Liver (tissue), 9 donors: ENCODE data around the gene NAA80. TPM values are rescaled to one million over a fixed set of nuclear protein-coding genes. Genes with fewer than 3 reads are reported as not detected.

ENCODE experiments used
- DNase-seq: peaks from one replicate; pipeline ENCODE4 v3.0.0-alpha.2; 2017; ENCODE audit warnings: low spot score
- H3K27ac ChIP-seq, 2 donors: one replicate each; pipeline ENCODE4 v1.7.0; 2013; ENCODE audit warnings: inconsistent platforms in 2 of 2, low read length in 2 of 2, control low read depth in 1 of 2, low read depth in 1 of 2, mild to moderate bottlenecking in 1 of 2
- H3K27me3 ChIP-seq, 4 donors: one replicate each; pipeline versions ENCODE4 v1.6.1 to v1.7.0; 2013; ENCODE audit warnings: low read length in 3 of 4, inconsistent platforms in 1 of 4, mild to moderate bottlenecking in 1 of 4, moderate library complexity in 1 of 4; ENCODE audit not compliant: control insufficient read depth in 4 of 4, insufficient read depth in 4 of 4
- H3K36me3 ChIP-seq, 4 donors: one replicate each; pipeline versions ENCODE4 v1.6.1 to v1.7.0; 2013; ENCODE audit warnings: low read length in 3 of 4, mild to moderate bottlenecking in 3 of 4, low read depth in 1 of 4, moderate library complexity in 1 of 4; ENCODE audit not compliant: control insufficient read depth in 4 of 4, insufficient read depth in 3 of 4
- H3K4me1 ChIP-seq, 4 donors: one replicate each; pipeline versions ENCODE4 v1.6.1 to v1.7.0; 2013; ENCODE audit warnings: low read length in 3 of 4, mild to moderate bottlenecking in 3 of 4, moderate library complexity in 1 of 4; ENCODE audit not compliant: control insufficient read depth in 4 of 4, insufficient read depth in 4 of 4
- H3K4me3 ChIP-seq, 3 donors: one replicate each; pipeline versions ENCODE4 v1.6.1 to v1.7.0; 2013; ENCODE audit warnings: low read length in 3 of 3, control low read depth in 1 of 3, low read depth in 1 of 3, mild to moderate bottlenecking in 1 of 3
- H3K9ac ChIP-seq, 2 donors: one replicate each; pipeline ENCODE4 v1.7.0; 2013; ENCODE audit warnings: low read length in 2 of 2, mild to moderate bottlenecking in 2 of 2, moderate library complexity in 2 of 2, control low read depth in 1 of 2, low read depth in 1 of 2
- H3K9me3 ChIP-seq, 4 donors: one replicate each; pipeline versions ENCODE4 v1.6.1 to v1.7.0; 2013; ENCODE audit warnings: low read length in 3 of 4; ENCODE audit not compliant: control insufficient read depth in 4 of 4
- ATF3 ChIP-seq: IDR thresholded peaks from 2 replicates; pipeline ENCODE4 v1.6.1; 2016; ENCODE audit warnings: antibody characterized with exemption
- EGR1 ChIP-seq, 2 donors: IDR thresholded peaks; 2 replicates each; pipeline ENCODE4 v1.6.1; 2016 to 2018; ENCODE audit warnings: antibody characterized with exemption in 2 of 2, low read depth in 2 of 2
- FOXA2 ChIP-seq: IDR thresholded peaks from 2 replicates; pipeline ENCODE4 v1.6.1; 2016; ENCODE audit warnings: antibody characterized with exemption
- GABPA ChIP-seq, 2 donors: IDR thresholded peaks in 1 of 2; conservative IDR thresholded peaks in 1 of 2; 2 replicates each; pipeline ENCODE4 v1.6.1; 2016; ENCODE audit warnings: antibody characterized with exemption in 2 of 2, mild to moderate bottlenecking in 1 of 2, moderate library complexity in 1 of 2
- HNF4A ChIP-seq, 2 donors: conservative IDR thresholded peaks; 2 replicates each; pipeline ENCODE4 v1.6.1; 2016; ENCODE audit warnings: antibody characterized with exemption in 2 of 2, mild to moderate bottlenecking in 2 of 2
- HNF4G ChIP-seq: IDR thresholded peaks from 2 replicates; pipeline ENCODE4 v1.6.1; 2016; ENCODE audit warnings: antibody characterized with exemption
- TAF1 ChIP-seq: conservative IDR thresholded peaks from 2 replicates; pipeline ENCODE4 v1.6.1; 2016; ENCODE audit warnings: antibody characterized with exemption, mild to moderate bottlenecking
- YY1 ChIP-seq: IDR thresholded peaks from 2 replicates; pipeline ENCODE4 v1.6.1; 2016; ENCODE audit warnings: antibody characterized with exemption, mild to moderate bottlenecking
- WGBS: extraction: QIAGEN DNeasy Blood & Tissue Kit; methylation state at CpG from one replicate; pipeline ENCODE4 v1.1.7; 2013; 5-methylcytosine and 5-hydroxymethylcytosine counted together
- polyA plus RNA-seq, 2 donors: library from polyadenylated mRNA; stranded (reverse) in 1 of 2; unstranded in 1 of 2; fragments of 200-250 nt in 1 of 2; fragments of >200 nt in 1 of 2; fragmentation: Nextera tagmentation in 1 of 2; extraction: Ambion mirVana in 1 of 2; gene quantifications; one replicate each; pipeline versions ENCODE4 v1.2.1 to v1.2.3, GENCODE V29; 2013 to 2015
- total RNA-seq, 2 donors: library from RNA; depleted of rRNA; stranded (reverse); fragments of >200 nt; gene quantifications; one replicate each; pipeline ENCODE4 v1.2.3, GENCODE V29; 2014
- TF ChIP-seq, protein P1 (sequence below): IDR thresholded peaks from 2 replicates; pipeline ENCODE4 v1.6.1; 2016; ENCODE audit warnings: antibody characterized with exemption
- TF ChIP-seq, protein P2 (sequence below): fragments of 150-350 bp; IDR thresholded peaks from 2 replicates; pipeline ENCODE4 v1.5.1; 2017; ENCODE audit warnings: improper control_type of control experiment, low read depth, low read length; ENCODE audit not compliant: missing input control
- TF ChIP-seq, protein P3 (sequence below): IDR thresholded peaks from 2 replicates; pipeline ENCODE4 v1.6.1; 2016; ENCODE audit warnings: antibody characterized with exemption, mild to moderate bottlenecking
- donor health status: healthy.
- donor health status: healthy.
- donor health status: healthy.
- donor health status: healthy.
- donor health status: healthy.

Gene NAA80
- total and polyA plus RNA-seq, 4 donors, result 1.6 to 5.5 (median 2.0) TPM

DNA sequence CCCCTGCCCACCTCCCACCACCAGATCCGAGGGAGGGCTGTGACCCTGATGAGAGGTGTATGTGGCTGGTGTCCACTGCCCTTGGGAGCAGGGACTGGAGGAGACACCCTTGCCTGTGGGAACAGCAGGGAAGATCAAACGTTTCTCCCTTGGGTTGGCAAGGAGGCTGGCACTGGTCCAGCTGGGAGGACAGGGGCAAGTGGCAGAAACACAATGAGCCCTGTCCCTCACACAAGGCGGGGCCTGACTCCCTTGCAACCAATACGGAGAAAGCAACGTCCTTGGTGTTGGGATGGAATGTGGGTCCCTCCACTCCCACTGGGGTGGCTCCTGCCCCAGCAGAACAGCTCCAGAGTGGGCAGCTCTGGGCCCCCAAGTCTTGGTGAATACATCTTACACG is 18.1 kb upstream of the NAA80 start:
- Histone ChIP-seq H3K4me3 (no peak overlapping the region), H3K9ac (no peak overlapping the region), H3K27ac (no peak overlapping the region), H3K36me3 (peaks cover 0 to 10% (median 2%) of the 10 kb centered on the region in 4 donors), H3K27me3 (no peaks in the 10 kb centered on the region), H3K9me3 (no peaks in the 10 kb centered on the region), H3K4me1 (peaks cover 15 to 36% (median 32%) of the 10 kb centered on the region in 4 donors)
- WGBS, result 59% methylated on average over 6 of the region's 6 CpGs
- TF ChIP-seq FOXA2 (no peak), HNF4A (conservative IDR thresholded peaks at IDR 0.05) (no peak), HNF4G (no peak), ATF3 (no peak), EGR1 (IDR thresholded peaks at IDR 0.05; ENCODE audit: low read depth in 2 of 2) (no peak), GABPA (IDR thresholded peaks at IDR 0.05 in 1 of 2, conservative IDR thresholded peaks at IDR 0.05 in 1 of 2) (no peak)
- TF ChIP-seq, protein P1, sequence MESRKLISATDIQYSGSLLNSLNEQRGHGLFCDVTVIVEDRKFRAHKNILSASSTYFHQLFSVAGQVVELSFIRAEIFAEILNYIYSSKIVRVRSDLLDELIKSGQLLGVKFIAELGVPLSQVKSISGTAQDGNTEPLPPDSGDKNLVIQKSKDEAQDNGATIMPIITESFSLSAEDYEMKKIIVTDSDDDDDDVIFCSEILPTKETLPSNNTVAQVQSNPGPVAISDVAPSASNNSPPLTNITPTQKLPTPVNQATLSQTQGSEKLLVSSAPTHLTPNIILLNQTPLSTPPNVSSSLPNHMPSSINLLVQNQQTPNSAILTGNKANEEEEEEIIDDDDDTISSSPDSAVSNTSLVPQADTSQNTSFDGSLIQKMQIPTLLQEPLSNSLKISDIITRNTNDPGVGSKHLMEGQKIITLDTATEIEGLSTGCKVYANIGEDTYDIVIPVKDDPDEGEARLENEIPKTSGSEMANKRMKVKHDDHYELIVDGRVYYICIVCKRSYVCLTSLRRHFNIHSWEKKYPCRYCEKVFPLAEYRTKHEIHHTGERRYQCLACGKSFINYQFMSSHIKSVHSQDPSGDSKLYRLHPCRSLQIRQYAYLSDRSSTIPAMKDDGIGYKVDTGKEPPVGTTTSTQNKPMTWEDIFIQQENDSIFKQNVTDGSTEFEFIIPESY, result no peak
- TF ChIP-seq, protein P2, sequence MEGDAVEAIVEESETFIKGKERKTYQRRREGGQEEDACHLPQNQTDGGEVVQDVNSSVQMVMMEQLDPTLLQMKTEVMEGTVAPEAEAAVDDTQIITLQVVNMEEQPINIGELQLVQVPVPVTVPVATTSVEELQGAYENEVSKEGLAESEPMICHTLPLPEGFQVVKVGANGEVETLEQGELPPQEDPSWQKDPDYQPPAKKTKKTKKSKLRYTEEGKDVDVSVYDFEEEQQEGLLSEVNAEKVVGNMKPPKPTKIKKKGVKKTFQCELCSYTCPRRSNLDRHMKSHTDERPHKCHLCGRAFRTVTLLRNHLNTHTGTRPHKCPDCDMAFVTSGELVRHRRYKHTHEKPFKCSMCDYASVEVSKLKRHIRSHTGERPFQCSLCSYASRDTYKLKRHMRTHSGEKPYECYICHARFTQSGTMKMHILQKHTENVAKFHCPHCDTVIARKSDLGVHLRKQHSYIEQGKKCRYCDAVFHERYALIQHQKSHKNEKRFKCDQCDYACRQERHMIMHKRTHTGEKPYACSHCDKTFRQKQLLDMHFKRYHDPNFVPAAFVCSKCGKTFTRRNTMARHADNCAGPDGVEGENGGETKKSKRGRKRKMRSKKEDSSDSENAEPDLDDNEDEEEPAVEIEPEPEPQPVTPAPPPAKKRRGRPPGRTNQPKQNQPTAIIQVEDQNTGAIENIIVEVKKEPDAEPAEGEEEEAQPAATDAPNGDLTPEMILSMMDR, result no peak
- TF ChIP-seq, protein P3, sequence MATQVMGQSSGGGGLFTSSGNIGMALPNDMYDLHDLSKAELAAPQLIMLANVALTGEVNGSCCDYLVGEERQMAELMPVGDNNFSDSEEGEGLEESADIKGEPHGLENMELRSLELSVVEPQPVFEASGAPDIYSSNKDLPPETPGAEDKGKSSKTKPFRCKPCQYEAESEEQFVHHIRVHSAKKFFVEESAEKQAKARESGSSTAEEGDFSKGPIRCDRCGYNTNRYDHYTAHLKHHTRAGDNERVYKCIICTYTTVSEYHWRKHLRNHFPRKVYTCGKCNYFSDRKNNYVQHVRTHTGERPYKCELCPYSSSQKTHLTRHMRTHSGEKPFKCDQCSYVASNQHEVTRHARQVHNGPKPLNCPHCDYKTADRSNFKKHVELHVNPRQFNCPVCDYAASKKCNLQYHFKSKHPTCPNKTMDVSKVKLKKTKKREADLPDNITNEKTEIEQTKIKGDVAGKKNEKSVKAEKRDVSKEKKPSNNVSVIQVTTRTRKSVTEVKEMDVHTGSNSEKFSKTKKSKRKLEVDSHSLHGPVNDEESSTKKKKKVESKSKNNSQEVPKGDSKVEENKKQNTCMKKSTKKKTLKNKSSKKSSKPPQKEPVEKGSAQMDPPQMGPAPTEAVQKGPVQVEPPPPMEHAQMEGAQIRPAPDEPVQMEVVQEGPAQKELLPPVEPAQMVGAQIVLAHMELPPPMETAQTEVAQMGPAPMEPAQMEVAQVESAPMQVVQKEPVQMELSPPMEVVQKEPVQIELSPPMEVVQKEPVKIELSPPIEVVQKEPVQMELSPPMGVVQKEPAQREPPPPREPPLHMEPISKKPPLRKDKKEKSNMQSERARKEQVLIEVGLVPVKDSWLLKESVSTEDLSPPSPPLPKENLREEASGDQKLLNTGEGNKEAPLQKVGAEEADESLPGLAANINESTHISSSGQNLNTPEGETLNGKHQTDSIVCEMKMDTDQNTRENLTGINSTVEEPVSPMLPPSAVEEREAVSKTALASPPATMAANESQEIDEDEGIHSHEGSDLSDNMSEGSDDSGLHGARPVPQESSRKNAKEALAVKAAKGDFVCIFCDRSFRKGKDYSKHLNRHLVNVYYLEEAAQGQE, result no peak
- DNase-seq, result no peak

DNA sequence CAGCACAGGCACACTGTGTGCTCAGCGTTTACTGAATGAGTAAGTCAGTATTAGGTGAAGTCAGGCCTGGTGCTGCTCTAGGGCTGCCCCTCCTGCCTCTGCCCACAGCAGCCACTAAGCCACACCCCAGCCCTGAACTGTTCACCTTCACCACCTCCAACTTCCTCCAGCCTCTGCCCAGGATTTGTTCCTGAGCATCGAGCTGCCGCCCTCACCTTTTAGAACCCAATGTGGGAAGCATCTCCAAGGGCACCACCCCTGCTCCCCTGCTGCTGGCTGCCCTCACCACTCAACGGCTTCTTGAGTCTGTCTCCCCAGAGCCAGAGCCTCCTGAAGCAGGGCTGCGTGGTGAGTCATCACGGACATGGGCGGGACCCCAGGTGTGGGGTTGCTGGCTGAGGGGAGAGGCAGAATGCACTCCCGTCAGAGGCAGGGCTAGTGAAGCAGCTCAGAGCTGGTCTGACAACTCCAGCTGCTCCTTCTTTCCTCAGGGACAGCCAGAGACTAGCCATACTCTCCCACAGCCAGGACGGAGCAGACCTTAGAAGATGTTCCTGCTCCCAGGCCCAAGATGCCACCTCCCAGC is 17.5 kb upstream of the NAA80 start:
- Histone ChIP-seq H3K27ac (no peak overlapping the region), H3K27me3 (no peaks in the 10 kb centered on the region), H3K4me3 (no peak overlapping the region), H3K9ac (no peak overlapping the region), H3K9me3 (no peaks in the 10 kb centered on the region), H3K36me3 (peaks cover 0 to 10% (median 2%) of the 10 kb centered on the region in 4 donors), H3K4me1 (peaks cover 12 to 31% (median 27%) of the 10 kb centered on the region in 4 donors)
- no peak for DNase-seq
- 76% methylated on average over 9 of the region's 9 CpGs for WGBS
- TF ChIP-seq TAF1 (no peak), YY1 (no peak)
